ENCODE data around the gene TRIM62.

Gene TRIM62

DNA sequence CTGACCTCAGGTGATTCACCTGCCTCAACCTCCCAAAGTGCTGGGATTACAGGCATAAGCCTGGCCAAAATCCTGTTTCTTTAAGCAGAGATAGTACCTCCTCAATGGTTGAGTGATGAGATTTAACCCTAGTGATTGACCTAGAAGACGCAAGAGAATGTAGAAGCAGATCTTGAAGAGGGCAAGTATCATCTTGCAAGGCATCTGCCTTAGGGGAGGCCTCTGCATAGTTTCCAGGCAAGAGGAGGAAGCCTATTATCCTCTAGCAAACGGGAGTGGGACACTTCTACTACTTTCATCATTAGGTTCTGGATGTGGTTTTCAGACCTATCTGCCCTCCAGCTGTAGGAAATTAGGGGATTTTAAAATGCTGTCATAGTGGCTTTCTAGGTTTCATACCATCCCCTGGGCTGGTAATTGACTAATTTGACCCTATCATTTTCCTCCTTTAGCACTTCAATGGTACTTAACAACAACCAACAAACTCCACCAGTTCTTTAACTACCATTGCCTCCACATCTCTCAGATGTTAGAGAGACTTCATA is 10.0 kb upstream of the TRIM62 start:
- TF ChIP-seq REST (IDR thresholded peaks at IDR 0.05; ENCODE audit: insufficient read depth in 1 of 2, low read depth in 2 of 2, low read length in 2 of 2) (no peak), POLR2AphosphoS5 (IDR thresholded peaks at IDR 0.05; ENCODE audit: low read depth, low read length) (no peak), TAF1 (IDR thresholded peaks at IDR 0.05; ENCODE audit: borderline replicate concordance, insufficient read depth, low read length) (no peak), FOXP2 (optimal IDR thresholded peaks at IDR 0.05; ENCODE audit: borderline replicate concordance, extremely low read depth, extremely low read length, insufficient read depth) (no peak), SIN3A (IDR thresholded peaks at IDR 0.05; ENCODE audit: borderline replicate concordance, insufficient read depth, low read length) (no peak)

- TF ChIP-seq TAF1 (IDR thresholded peaks at IDR 0.05; ENCODE audit: borderline replicate concordance, insufficient read depth, low read length) (no peak), REST (IDR thresholded peaks at IDR 0.05; ENCODE audit: insufficient read depth in 1 of 2, low read depth in 2 of 2, low read length in 2 of 2) (no peak), SIN3A (IDR thresholded peaks at IDR 0.05; ENCODE audit: borderline replicate concordance, insufficient read depth, low read length) (no peak), FOXP2 (optimal IDR thresholded peaks at IDR 0.05; ENCODE audit: borderline replicate concordance, extremely low read depth, extremely low read length, insufficient read depth) (no peak), POLR2AphosphoS5 (IDR thresholded peaks at IDR 0.05; ENCODE audit: low read depth, low read length) (no peak)
Observed at GRCh38 chr1:33190701-33191100, 8.9 kb upstream of the TRIM62 start.

DNA sequence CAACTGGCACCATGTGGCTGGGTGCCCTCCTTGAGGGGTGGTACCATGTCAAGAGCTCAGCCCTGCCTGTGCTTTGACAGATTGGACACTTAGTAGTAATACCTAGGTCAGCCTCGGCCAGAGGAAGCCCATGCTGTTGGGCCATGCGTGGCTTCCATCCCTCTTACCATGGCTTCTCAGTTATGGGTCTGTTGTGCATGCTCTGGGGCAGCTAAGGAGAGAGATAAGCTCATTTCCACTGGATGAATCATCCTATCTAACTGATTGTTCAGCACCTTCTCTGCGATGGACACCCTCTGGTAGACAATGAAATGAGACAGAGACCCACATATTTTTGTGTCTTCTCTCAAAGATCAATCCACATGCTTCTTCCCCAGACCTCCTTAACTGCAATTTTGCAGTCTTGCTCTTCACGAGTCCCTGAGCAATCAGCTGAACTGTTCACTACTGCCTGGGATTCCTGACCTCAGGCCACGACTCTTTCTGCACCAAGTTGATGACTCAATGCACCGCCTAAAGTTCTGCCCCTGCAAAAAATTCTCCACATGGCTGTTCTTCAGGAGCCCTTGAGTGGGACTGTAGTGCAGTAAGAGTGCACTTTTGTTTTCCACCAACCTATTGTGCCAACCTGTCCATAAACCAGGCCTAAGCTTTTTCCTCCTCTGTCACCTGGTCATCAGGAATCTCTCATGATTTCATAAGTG is 6.9 kb upstream of the TRIM62 start:
- TF ChIP-seq FOXP2 (optimal IDR thresholded peaks at IDR 0.05; ENCODE audit: borderline replicate concordance, extremely low read depth, extremely low read length, insufficient read depth) (no peak), TAF1 (IDR thresholded peaks at IDR 0.05; ENCODE audit: borderline replicate concordance, insufficient read depth, low read length) (no peak), POLR2AphosphoS5 (IDR thresholded peaks at IDR 0.05; ENCODE audit: low read depth, low read length) (no peak), SIN3A (IDR thresholded peaks at IDR 0.05; ENCODE audit: borderline replicate concordance, insufficient read depth, low read length) (no peak), REST (IDR thresholded peaks at IDR 0.05; ENCODE audit: insufficient read depth in 1 of 2, low read depth in 2 of 2, low read length in 2 of 2) (no peak)

DNA sequence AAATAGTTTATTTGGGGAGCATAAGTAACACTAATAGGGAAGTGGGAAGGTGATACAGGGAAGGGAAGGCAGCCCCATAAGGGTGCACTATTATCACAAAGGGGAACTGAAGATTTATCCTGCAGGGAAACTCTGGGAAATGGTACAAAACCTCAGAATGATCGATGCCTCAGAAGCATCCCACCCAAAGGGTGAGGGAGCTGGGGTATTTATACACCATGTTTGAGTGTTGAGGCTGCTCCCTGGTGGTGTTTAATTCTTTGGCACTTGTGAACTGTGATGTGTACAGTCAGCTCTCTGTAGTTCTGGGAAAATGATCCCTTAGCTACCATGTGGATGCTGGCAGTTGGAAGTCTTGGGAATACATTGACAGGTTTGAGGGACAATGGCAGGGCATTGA is 5.1 kb upstream of the TRIM62 start:
- no peak for TF ChIP-seq SIN3A (IDR thresholded peaks at IDR 0.05; ENCODE audit: borderline replicate concordance, insufficient read depth, low read length)
- no peak for TF ChIP-seq REST (IDR thresholded peaks at IDR 0.05; ENCODE audit: insufficient read depth in 1 of 2, low read depth in 2 of 2, low read length in 2 of 2)
- no peak for TF ChIP-seq FOXP2 (optimal IDR thresholded peaks at IDR 0.05; ENCODE audit: borderline replicate concordance, extremely low read depth, extremely low read length, insufficient read depth)
- no peak for TF ChIP-seq POLR2AphosphoS5 (IDR thresholded peaks at IDR 0.05; ENCODE audit: low read depth, low read length)
- no peak for TF ChIP-seq TAF1 (IDR thresholded peaks at IDR 0.05; ENCODE audit: borderline replicate concordance, insufficient read depth, low read length)
